GM13977 (cell line): ENCODE data around the gene AIF1.

ENCODE experiments used
- DNase-seq: peaks from one replicate; pipeline ENCODE4 v3.0.0; 2012; ENCODE audit warnings: low spot score
- in situ Hi-C: fragments of 300-500 bp; cut with MboI; formaldehyde crosslinking; loops from one replicate; pipeline ENCODE4 v1.12.0; 2022; ENCODE audit warnings: low sequenced_read_pairs, low pct_unique_long_range_greater_than_20kb, mixed read lengths, inconsistent platforms; ENCODE audit not compliant: unreplicated experiment
- TF ChIP-seq, protein P1 (sequence below): IDR thresholded peaks from 2 replicates; pipeline ENCODE4 v1.5.1; 2012; ENCODE audit warnings: mild to moderate bottlenecking, control low read depth; ENCODE audit not compliant: insufficient read depth; ENCODE audit errors: extremely low read depth, missing control alignments

Gene AIF1

DNA sequence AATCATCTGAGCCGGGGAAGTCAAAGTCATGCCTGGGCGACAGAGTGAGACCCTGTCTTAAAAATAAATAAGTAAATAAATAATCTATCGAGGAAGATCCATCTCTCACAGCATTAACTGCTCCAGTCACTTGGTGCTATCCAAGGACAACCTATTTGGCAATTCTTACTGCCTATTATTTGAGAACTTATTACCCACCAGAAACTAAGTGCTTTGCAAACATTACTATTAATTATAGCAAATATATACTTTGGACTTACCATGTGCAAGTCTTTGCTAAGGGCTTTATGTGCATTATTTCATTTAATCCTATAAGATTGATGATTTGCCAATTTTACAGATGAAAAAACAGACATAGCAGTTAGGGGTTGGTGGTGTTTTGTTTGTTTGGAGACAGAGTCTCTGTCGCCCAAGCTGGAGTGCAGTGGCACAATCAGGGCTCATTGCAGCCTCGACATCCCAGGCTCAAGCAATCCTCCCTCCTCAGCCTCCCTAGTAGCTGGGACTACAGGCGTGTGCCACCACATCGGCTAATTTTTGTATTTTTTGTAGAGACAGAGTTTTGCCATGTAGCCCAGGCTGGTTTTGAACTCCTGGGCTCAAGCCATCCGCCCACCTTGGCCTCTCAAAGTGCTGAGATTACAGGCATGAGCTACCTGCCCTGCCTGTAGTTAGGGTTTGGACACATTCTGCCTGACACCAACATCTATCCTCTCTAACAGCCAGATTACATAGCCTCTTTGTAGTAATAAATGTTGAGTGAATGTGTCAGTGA lies 39.7 kb downstream of the AIF1 start:
- TF ChIP-seq, protein P1, sequence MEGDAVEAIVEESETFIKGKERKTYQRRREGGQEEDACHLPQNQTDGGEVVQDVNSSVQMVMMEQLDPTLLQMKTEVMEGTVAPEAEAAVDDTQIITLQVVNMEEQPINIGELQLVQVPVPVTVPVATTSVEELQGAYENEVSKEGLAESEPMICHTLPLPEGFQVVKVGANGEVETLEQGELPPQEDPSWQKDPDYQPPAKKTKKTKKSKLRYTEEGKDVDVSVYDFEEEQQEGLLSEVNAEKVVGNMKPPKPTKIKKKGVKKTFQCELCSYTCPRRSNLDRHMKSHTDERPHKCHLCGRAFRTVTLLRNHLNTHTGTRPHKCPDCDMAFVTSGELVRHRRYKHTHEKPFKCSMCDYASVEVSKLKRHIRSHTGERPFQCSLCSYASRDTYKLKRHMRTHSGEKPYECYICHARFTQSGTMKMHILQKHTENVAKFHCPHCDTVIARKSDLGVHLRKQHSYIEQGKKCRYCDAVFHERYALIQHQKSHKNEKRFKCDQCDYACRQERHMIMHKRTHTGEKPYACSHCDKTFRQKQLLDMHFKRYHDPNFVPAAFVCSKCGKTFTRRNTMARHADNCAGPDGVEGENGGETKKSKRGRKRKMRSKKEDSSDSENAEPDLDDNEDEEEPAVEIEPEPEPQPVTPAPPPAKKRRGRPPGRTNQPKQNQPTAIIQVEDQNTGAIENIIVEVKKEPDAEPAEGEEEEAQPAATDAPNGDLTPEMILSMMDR = no peak
- DNase-seq = no peak
- in situ Hi-C loops = no loop called here

- TF ChIP-seq, protein P1 = no peak
- in situ Hi-C loops = no loop called here
- DNase-seq = no peak
Observed at GRCh38 chr6:31655349-31656237, 40.6 kb downstream of the AIF1 start, which contains the start of gene APOM. Gene APOM (plus strand): TSS chr6:31655894. CDS start chr6:31655967, 73 bp downstream.

GRCh38 chr6:31657406-31658157 lies 42.5 kb downstream of the AIF1 start:
- no peak for DNase-seq
- TF ChIP-seq, protein P1 = no peak
- in situ Hi-C loops = no loop called here

- DNase-seq = no peak
- in situ Hi-C loops = no loop called here
- TF ChIP-seq, protein P1 = no peak
Observed at GRCh38 chr6:31658158-31658688, 43.2 kb downstream of the AIF1 start.

DNA sequence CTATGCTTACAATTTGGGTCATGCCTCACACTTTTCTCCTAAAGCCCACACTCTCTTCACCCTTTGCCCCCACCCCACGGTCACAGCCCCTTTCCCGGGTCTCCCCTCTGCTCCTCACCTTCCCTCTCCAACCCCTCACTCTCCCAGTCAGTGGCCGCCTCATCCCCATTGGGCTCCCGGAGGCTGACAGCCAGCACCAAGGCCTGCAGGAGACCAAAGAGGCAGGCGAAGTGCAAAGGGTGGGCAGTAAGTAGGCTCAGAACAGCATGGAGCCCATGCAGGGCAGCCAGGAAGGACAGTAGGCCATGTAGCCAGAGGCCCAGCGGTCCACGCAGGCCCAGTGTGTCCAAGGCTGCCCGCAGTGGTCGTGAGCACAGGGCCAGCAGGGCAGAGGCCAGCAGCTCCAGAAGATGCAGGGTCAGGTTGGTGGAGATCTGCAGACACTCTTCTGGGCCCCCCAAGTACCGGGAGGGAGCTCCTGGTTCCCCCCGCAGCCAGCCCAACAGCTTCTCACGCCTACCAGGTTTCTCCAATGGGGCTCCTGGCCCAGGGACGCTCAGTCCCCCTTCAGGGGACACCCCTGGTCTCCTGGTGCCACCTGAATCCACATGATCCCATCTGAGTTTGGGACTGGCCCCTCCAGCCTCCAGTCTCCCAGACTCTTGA lies 44.1 kb downstream of the AIF1 start:
- TF ChIP-seq, protein P1 = no peak
- in situ Hi-C loops = no loop called here
- no peak for DNase-seq
